ENCODE results near the gene GOLGA6B.
"Not testable (repeated sequence)": the region's sequence is repeated elsewhere in the genome, so short reads cannot be mapped to it uniquely, and the experiment has no call there.

GOLGA6B gene

GRCh38 chr15:72654397-72654796 is at the start of gene GOLGA6B:
Gene GOLGA6B, plus strand, starts transcription at chr15:72654697. Its CDS starts 41 bp downstream, at chr15:72654738.
- CTCF ChIA-PET; DNase-seq (ENCODE audit: extremely low spot score); POLR2A ChIA-PET: not testable (repeated sequence)

GRCh38 chr15:72604794-72605193 is 49.7 kb upstream of the GOLGA6B start:
- POLR2A ChIA-PET: no interaction called here
- CTCF ChIA-PET: interaction anchor here (1.4 kb wide), 1 partner anchor 11 kb away, joined by 3 read pairs; no protein-coding TSS in a partner anchor
- no peak for DNase-seq (ENCODE audit: extremely low spot score)
- no peak for TF ChIP-seq CTCF (IDR thresholded peaks at IDR 0.05; ENCODE audit: control extremely low read depth, extremely low read depth, low read depth, missing control alignments)

- DNase-seq (ENCODE audit: extremely low spot score); POLR2A ChIA-PET: not testable (repeated sequence)
- CTCF ChIA-PET: interaction anchor here (1.2 kb wide), 1 partner anchor 8 kb away, joined by 7 read pairs; no protein-coding TSS in a partner anchor
These were observed 46.4 kb upstream of the GOLGA6B start for GRCh38 chr15:72608084-72608483.

GRCh38 chr15:72609862-72610261 is 44.6 kb upstream of the GOLGA6B start:
- ChIA-PET CTCF (interaction anchor here (1.9 kb wide), 1 partner anchor 10 kb away, joined by 7 read pairs; no protein-coding TSS in a partner anchor), POLR2A (no interaction called here)
- TF ChIP-seq CTCF (IDR thresholded peaks at IDR 0.05; ENCODE audit: control extremely low read depth, extremely low read depth, low read depth, missing control alignments): no peak
- DNase-seq (ENCODE audit: extremely low spot score): no peak

GRCh38 chr15:72612324-72612723 is 42.2 kb upstream of the GOLGA6B start:
- ChIA-PET POLR2A (interaction anchor here (0.6 kb wide), 1 partner anchor 13 kb away, joined by 6 read pairs; no protein-coding TSS in a partner anchor), CTCF (interaction anchor here (1.7 kb wide), 1 partner anchor 13 kb away, joined by 5 read pairs; no protein-coding TSS in a partner anchor)
- DNase-seq (ENCODE audit: extremely low spot score): not testable (repeated sequence)

GRCh38 chr15:72614810-72615532 is 39.5 kb upstream of the GOLGA6B start:
- DNase-seq (ENCODE audit: extremely low spot score): no peak
- POLR2A ChIA-PET: no interaction called here
- CTCF ChIA-PET: interaction anchor here (1.0 kb wide), 1 partner anchor 15 kb away, joined by 3 read pairs; no protein-coding TSS in a partner anchor
- TF ChIP-seq CTCF (IDR thresholded peaks at IDR 0.05; ENCODE audit: control extremely low read depth, extremely low read depth, low read depth, missing control alignments): no peak

GRCh38 chr15:72615533-72616233 is 38.8 kb upstream of the GOLGA6B start:
- DNase-seq (ENCODE audit: extremely low spot score); POLR2A ChIA-PET: not testable (repeated sequence)
- CTCF ChIA-PET: interaction anchor here (1.0 kb wide), 1 partner anchor 16 kb away, joined by 3 read pairs; no protein-coding TSS in a partner anchor

- no peak for DNase-seq (ENCODE audit: extremely low spot score)
- CTCF ChIA-PET: interaction anchor here (1.4 kb wide), 1 partner anchor 16 kb away, joined by 3 read pairs; no protein-coding TSS in a partner anchor
- TF ChIP-seq CTCF (IDR thresholded peaks at IDR 0.05; ENCODE audit: control extremely low read depth, extremely low read depth, low read depth, missing control alignments): no peak
- POLR2A ChIA-PET: no interaction called here
These were observed 37.8 kb upstream of the GOLGA6B start for GRCh38 chr15:72616491-72617210.

GRCh38 chr15:72623854-72624253 is 30.6 kb upstream of the GOLGA6B start:
- CTCF ChIA-PET: interaction anchor here (1.9 kb wide), 1 partner anchor 24 kb away, joined by 7 read pairs; no protein-coding TSS in a partner anchor
- POLR2A ChIA-PET; DNase-seq (ENCODE audit: extremely low spot score): not testable (repeated sequence)

GRCh38 chr15:72626153-72626552 is 28.3 kb upstream of the GOLGA6B start:
- CTCF ChIA-PET: not testable (repeated sequence)

More at GRCh38 chr15:72626153-72626552, 28.3 kb upstream of the GOLGA6B start:
- POLR2A ChIA-PET; DNase-seq (ENCODE audit: extremely low spot score): not testable (repeated sequence)
